Stimulated activated CD8-positive, alpha-beta memory T cell treated with anti-CD3 and anti-CD28 coated beads, Interleukin-15, amount 100 ng/mL, for 48 hours (primary cell): ENCODE results near the gene ARHGEF3.
"Not testable (repeated sequence)": the region's sequence is repeated elsewhere in the genome, so short reads cannot be mapped to it uniquely, and the experiment has no call there.

ENCODE experiments used
- DNase-seq, 2 donors: peaks; one replicate each; pipeline ENCODE4 v3.0.0-alpha.2; 2020; ENCODE audit warnings: low read depth in 2 of 2

Gene ARHGEF3

DNA sequence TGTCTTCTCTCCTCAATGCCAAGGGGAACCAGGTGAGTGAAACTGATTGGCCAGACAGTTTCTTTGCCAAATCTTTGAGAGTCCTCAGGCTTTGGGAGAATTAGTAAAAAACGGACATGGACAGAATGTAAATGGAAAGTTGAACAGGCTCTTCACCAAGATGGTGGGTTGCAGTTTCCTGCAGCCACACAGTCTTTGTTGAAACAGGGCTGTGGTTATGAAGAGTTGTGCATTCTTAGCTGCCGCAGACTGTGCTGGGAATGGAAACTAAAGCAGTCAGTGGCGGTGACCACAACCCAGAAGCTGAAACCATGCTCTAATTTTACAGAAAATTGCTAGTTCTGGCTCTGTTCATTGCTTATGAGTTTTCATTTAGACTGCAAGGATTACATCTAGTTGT lies 76.6 kb downstream of the ARHGEF3 start:
- peak; percentile 58 to 59 for DNase-seq

DNA sequence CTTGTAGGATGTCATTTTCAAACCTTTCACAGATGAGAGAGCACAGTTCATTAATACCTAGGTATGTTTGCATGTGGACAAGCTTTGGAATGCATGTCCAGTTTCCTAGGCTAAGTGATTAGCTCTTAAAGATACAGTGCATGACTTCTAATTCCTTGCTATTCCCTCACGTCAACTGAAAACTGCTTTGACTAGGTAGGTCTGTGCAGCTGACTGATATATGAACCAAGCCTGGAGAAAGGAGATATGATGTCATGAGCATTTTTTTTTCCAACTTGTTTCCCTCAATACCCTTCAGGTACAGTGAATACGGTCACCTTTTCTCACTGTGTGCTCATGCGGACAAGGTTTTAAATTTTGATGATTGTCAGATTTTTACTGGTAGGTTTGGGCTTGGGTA lies 77.1 kb downstream of the ARHGEF3 start:
- DNase-seq = no peak

DNA sequence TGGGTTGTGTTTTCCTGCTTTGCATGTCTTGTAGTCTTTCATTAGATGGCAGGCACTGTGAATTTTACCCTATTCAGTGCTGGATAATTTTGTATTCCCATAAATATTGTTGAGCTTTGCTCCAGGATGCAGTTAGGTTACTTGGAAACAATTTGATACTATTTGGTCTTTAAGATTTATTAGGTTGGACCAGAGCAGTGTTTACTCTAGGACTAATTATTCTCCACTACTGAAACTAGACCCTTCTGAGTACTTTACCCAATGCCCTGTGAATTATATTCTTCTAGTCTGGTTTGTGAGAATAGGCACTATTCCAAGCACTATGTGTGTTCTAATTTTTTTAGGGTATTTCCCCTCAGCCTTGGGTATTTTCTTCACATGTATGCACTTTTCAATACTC lies 80.9 kb downstream of the ARHGEF3 start:
- no peak for DNase-seq

DNA sequence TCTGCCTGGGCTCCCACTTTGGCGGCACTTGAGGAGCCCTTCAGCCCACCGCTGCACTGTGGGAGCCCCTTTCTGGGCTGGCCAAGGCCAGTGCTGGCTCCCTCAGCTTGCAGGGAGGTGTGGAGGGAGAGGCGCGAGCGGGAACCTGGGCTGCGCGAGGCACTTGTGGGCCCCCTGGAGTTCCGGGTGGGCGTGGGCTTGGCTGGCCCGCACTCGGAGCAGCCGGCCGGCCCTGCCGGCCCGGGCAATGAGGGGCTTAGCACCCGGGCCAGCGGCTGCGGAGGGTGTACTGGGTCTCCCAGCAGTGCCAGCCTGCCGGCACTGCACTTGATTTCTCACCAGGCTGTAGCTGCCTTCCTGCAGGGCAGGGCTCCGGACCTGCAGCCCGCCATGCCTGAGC lies 82.9 kb downstream of the ARHGEF3 start:
- DNase-seq = not testable (repeated sequence)

DNA sequence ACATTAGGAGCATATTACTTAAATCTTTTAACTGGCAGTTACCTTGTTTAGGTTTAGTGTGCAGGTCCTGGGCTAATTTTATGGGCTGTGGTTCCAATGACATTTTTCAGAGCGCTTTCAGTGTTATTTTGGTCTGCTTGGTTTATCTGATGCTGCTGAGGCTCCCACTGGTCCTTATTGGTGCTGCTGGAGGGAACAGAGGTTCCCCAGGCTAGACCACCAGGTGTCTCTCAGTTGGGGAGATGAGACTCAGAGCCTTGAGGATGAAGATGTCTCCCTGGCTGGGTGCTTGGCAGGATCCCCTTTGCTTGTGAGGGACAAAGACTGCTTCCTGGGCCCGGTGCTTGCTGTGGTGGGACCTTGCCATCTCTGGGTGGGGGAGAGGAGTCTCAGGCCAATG lies 90.4 kb downstream of the ARHGEF3 start:
- DNase-seq = no peak

DNA sequence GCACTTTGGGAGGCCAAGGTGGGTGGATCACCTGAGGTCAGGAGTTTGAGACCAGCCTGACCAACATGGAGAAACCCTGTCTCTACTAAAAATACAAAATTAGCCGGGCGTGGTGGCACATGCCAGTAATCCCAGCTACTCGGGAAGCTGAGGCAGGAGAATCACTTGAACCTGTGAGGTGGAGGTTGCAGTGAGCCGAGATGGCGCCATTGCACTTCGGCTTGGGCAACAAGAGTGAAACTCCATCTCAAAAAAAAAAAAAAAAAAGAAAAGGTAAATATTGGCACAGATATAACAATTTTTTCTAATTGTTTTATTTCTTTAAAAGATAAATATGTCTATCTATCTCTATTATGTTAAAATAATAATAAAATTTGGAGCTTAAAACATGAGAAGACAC lies 94.3 kb downstream of the ARHGEF3 start:
- DNase-seq = not testable (repeated sequence)

DNA sequence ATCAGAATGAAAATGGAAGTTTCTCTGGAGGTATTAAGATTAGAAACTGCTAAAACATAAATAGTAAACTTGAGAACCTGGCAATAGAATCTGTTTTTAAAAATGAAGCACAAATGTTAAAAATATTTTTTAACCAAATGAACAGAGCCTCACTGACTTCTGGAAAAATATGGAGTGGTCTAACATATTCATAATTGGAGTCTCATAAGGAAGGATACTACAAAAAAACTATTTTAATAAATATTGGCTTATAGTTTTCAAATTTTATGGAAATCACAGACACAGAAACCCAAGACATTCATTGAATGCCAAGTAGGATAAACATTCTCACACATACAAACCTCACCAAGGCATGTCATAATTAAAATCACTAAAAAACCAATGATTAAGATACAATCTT lies 95.1 kb downstream of the ARHGEF3 start:
- no peak for DNase-seq

DNA sequence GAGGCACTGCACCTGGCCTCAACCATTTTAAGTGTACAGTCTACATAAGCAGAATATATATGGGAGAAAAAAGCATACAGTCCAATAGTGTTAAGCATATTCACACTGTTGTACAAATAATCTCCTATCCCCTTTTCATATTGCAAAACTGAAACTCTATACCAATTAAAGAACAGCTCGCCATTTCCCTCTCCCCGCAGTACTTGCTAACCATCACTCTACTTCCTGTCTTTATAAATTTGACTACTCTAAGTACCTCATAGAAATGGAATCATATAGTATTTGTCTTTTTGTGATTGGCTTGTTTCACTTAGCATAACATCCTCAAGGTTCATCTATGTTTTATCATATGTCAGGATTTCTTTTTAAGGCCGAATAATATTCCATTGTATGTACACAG lies 97.0 kb downstream of the ARHGEF3 start:
- DNase-seq = no peak

DNA sequence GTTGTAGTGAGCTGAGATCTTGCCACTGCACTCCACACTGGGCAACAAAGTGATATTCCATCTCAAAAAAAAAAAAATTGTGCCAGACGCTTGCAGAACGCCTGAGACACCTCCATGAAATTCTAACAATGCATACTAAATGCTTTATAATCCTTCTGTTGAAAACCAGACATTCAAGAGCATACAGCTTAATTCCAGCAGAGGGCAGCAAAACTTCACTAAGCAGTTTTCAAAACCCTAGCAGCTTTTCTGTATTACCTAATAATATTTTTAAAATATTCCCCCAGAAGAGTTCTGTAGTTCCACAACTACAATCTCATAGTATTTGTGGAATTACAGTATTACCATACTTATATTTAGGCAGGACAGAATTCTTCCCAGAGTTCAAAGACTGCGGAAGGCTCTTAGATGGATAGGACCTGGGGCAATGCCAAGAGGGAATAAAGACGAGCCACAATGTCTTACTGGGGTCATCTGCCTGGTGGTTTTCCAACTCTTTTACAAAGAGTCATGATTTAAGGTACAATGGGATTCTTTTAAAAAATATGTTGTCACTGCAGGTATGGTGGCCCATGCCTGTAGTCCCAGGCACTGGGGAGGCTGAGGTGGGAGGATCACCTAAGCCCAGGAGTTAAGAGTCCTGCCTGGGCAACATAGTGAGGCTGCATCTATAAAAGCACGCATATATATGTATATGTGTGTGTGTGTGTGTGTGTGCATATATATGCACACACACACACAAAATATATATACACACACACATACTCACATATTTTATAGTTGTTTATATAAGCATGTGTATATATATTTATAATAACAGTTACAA lies 99.0 kb downstream of the ARHGEF3 start:
- no peak for DNase-seq

DNA sequence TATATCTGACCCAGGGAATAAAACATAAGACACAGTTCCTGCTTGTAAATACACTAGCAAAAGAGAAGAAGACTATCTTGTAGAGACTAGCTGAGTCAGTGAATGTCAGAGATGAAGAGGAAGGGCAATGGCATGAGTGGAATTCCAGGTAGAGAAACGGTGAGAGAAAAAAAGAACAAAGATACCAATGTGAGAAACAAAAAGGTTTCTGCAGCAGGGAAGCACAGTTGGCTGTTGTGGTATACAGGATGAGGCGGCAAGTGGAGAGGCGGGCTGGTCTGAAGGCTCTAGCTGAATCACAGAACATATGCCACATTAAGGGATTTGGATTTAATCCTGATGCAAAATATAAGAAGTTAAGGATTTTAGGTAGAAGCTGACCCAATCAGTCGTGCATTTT lies 101.6 kb downstream of the ARHGEF3 start:
- no peak for DNase-seq

DNA sequence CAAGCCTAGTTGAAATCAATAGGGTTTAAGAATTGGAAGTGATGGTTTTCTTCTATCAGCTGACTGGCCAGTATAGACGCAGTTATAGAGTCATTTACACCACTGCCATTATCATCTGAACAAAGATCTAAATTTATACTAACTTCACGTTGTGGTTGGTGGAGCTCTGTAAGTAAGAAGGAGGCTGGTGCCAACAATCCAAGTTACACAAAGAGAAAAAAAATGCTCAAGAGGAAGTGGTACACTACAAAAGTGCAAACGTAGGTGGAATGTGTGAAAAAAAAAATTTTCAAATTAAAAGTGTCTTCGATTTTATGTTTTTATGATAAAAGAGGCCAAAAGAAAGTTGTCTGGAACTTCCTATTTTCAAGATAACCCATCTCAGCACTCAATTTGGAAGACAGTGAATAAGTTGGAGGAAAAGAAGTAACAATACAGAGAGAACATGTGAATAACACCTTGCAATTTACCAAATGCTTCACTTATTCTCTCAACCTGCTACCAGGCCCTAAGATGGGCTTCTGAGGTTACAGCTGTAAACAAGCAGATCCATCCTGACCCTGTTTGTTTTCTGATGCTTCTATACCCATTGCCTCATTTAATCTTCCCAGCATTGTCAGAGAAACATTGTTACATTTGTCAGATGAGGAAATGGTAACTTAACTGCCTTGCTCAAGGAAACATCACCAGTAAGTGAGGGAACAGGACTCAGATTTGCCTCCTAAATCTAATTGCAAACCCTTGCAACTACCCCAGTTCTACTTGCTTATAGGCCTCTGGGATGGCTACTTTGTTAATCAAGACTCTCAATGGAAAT lies 106.7 kb downstream of the ARHGEF3 start:
- DNase-seq = no peak

DNA sequence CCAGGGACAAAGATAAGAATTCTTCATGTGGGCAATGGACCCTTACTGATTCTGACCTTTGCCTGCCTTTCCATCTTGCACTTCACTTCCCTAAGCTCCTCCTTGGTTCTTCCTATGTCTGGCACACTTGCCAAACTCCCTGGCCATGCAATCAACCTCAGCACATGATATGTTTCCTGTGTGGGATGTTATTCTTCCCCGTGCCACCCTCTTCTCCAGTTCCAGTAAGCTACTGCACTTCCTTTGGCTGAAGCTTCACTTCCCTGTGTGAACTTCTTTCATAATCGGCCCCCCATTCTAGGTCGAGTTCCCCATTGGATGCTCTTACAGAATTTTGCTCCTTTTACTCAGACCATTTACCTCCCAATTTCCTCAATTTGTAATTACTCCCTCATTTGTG lies 108.0 kb downstream of the ARHGEF3 start:
- no peak for DNase-seq

DNA sequence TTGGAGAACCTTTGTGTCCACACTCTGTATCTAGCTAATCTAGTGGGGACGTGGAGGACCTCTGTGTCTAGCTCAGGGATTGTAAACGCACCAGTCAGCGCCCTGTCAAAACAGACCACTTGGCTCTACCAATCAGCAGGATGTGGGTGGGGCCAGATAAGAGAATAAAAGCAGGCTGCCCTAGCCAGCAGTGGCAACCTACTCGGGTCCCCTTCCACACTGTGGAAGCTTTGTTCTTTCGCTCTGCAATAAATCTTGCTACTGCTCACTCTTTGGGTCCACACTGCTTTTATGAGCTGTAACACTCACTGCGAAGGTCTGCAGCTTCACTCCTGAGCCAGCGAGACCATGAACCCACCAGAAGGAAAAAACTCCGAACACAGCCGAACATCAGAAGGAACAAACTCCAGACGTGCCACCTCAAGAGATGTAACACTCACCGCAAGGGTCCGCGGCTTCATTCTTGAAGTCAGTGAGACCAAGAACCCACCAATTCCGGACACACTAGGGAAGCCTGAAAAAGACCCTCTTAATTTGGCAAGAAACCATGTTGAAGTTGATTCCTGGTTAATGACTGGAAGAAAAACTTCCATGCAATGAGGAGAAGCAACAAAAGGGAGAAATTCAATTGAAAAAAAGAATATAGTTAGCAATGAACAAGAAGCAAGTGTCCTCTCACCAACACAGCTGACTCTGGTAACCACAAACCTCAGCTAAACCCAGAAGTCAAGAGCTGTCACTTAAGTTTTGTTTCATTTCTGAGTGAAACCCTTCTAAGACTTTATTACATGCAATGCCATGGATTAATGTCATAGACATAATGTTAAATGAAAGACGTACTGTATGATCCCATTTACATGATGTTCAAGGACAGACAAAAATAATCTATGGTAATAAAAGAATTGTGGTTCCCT lies 109.0 kb downstream of the ARHGEF3 start:
- not testable (repeated sequence) for DNase-seq

DNA sequence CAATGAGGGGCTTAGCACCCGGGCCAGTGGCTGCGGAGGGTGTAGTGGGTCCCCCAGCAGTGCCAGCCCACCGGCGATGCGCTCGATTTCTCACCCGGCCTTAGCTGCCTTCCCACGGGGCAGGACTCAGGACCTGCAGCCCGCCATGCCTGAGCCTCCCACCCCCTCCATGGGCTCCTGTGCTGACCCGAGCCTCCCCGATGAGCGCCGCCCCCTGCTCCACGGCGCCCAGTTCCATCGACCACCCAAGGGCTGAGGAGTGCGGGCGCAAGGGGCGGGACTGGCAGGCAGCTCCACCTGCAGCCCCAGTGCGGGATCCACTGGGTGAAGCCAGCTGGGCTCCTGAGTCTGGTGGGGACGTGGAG lies 109.8 kb downstream of the ARHGEF3 start:
- DNase-seq = not testable (repeated sequence)

DNA sequence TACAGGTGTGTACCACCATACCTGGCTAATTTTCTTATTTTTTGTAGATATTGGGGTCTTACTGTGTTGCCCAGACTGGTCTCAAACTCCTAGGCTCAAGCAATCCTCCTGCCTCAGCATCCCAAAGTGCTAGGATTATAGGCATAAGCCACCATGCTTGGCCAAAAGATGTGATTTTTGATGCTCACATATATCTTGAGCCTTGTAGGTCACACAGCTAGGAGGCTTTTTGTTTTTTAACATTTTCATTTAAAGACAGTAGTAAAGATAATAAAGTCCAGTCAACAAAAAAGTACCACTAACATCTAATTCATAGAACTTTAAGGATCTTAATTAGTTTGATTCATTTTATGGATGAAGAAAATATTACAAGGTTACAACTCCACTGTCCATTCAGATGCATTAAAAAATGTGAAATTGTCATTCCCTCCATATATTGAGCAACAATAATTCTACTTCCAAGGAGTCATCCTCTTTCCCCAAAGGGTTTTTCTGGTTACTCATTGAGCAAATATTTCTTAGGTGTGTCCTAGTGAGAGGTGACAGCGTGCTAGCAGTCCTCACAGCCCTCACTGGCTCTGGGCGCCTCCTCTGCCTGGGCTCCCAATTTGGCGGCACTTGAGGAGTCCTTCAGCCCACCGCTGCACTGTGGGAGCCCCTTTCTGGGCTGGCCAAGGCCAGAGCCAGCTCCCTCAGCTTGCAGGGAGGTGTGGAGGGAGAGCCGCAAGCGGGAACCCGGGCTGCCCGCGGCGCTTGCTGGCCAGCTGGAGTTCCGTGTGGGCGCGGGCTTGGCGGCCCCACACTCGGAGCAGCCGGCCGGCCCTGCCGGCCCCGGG lies 110.4 kb downstream of the ARHGEF3 start:
- DNase-seq = no peak

DNA sequence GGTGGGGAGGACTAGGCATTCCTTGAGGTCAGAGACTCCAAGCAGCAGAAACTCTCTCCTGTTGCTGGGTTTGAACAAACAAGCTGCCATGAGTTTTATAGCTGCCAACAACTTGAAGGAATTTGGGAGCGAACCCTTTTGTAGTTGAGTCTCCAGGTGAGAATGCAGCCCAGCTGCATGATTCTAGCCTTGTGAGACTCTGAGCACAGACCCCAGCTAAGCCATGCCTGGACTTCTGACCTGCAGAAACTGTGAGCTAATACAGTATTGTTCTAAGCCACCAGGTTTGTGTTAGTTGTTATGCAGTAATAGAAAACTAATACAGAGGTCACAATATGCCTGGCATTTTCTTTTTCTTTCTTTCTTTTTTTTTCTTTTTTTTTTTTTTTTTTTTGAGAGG lies 112.4 kb downstream of the ARHGEF3 start:
- no peak for DNase-seq

DNA sequence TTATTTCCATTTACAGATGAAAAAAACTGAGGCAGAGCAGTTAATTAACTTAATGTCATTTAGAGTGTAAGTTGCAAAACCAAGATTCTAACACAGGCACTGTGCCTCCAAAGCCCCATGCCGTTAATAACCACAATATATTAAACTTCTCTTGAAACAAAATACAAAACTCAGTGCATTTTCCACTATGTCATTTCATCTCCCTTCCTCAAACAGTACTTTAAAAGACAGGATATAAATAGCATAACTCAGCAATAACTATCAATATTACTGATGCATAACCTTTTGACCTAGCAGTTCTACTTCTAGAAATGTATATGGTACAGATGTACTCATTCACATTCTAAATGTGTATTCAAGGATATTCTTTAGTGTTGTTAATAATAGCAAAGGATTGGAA lies 113.6 kb downstream of the ARHGEF3 start:
- no peak for DNase-seq

DNA sequence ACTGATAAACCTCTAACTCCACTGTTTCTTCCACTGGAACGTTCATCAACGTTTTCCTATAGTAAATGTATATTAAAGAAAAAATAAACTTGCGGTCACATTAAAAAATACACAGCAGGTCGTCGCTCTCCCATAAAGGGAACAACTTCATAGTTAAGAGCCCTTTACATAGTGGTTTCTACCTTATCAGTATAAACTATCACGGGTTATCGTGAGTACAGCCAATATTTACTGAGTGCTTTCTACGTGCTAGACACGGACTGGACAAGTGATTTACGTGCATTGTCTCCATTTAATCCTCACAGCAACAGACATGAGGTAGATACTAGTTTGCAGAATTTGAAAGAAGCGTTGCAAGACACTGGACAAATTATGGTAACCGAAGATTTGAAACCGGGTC lies 117.7 kb downstream of the ARHGEF3 start:
- no peak for DNase-seq

DNA sequence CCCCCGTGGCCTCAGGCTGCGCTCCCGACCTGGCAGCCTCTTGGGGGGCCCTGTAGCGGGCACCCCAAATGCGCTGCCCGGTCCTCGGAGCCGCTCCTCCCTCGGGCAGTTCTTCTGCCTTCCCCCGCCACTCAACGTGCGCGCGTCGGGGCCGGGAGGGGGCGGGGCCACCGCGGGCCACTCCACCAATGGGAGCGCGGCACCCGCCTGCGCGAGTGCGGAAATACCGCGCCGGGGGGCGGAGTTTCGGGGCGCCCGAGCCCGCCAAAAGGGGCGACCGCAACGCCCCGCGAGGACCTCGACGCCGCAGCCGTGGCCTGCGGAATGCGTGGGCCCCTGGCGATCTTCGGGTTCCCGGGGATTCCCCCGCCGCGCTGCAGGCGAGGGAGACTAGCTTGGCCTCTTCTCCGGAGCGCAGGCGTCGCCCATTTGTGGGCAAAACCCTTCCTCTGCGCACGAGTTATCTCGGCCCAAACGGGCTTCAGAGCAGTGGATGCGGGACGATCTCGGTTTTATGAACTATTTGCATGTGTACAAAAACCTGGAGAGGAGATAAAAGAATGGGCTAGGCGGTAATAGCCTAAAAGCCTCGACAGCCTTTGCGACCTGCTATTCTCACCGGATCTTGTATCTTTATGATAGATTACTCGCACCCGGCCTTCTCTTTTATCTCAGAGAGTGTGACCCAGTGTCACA lies 118.5 kb downstream of the ARHGEF3 start, which contains the start of gene TASOR:
Gene TASOR, minus strand, starts transcription at position 144 of the 696 bp plus-strand sequence. CDS start 259 bp downstream, outside the sequence.
- peak; percentile 81 to 82 for DNase-seq

DNA sequence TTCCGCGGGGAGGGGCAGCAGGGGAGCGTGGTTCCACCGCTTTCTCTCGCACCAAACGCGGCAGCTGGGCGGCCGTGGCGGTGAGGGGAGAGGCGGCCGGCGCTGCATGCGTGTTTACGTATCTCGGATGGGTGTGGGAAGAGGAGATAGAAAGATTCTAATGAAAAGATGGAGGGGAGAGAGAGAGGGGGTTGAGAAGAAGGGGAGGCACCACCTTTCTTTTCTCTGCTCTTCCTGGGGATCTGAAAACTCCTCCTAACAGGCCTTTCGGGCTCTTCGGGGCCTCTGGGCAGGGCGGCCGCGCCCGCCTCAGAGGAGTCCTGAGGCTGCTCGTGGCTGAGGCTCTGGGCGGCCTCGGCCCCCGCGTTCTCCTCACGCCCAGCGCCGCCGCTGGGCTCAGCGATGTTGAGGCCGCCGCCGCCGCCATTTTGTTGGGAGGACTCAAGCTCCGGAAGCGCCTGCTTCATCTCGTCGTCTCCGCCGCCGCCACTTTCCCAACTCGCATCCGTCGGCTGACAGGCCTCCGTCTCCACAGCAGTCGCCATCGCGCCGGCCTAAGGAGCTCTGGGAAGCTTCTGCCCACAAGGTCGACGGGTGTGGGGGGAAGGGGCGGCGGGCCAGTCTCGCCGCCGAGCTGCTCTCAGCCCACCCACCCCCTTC lies 119.2 kb downstream of the ARHGEF3 start:
- DNase-seq = peak; percentile 63 to 71
